BE2C (cell line): ENCODE results near the gene PHLPP2.

Experiments
- DNase-seq: peaks from one replicate; pipeline ENCODE4 v3.0.0-alpha.2; 2020
- H3K27me3 ChIP-seq: fragments of 250-450 bp; sonication (Bioruptor Pico); 2 replicates; pipeline ENCODE4 v1.5.1; 2020; ENCODE audit warnings: mild to moderate bottlenecking
- H3K36me3 ChIP-seq: fragments of 250-450 bp; sonication (Bioruptor Pico); 2 replicates; pipeline ENCODE4 v1.5.1; 2020; ENCODE audit warnings: mild to moderate bottlenecking
- H3K4me1 ChIP-seq: fragments of 250-450 bp; sonication (Bioruptor Pico); 2 replicates; pipeline ENCODE4 v1.5.1; 2020
- H3K4me3 ChIP-seq: 2 replicates; pipeline ENCODE4 v1.5.1; 2011; ENCODE audit warnings: low read depth, low read length
- H3K9me3 ChIP-seq: fragments of 250-450 bp; sonication (Bioruptor Pico); 2 replicates; pipeline ENCODE4 v1.5.1; 2020
- CTCF ChIP-seq: IDR thresholded peaks from 2 replicates; pipeline ENCODE4 v1.5.1; 2012; ENCODE audit warnings: mild to moderate bottlenecking, low read depth, low read length

Gene PHLPP2

GRCh38 chr16:71737501-71737900, 13.0 kb upstream of the PHLPP2 start:
- Histone ChIP-seq H3K4me1 (no peaks in the 10 kb centered on the region), H3K36me3 (peaks cover 56% of the 10 kb centered on the region), H3K4me3 (no peak overlapping the region), H3K27me3 (no peaks in the 10 kb centered on the region), H3K9me3 (no peaks in the 10 kb centered on the region)
- DNase-seq, result no peak
- no peak for TF ChIP-seq CTCF

- Histone ChIP-seq H3K36me3 (peaks cover 54% of the 10 kb centered on the region), H3K9me3 (no peaks in the 10 kb centered on the region), H3K4me3 (no peak overlapping the region), H3K27me3 (no peaks in the 10 kb centered on the region), H3K4me1 (no peaks in the 10 kb centered on the region)
- no peak for DNase-seq
- no peak for TF ChIP-seq CTCF
Measured at GRCh38 chr16:71734511-71734910, 10.0 kb upstream of the PHLPP2 start.

- Histone ChIP-seq H3K36me3 (peaks cover 41% of the 10 kb centered on the region), H3K4me1 (no peaks in the 10 kb centered on the region), H3K4me3 (no peak overlapping the region), H3K27me3 (no peaks in the 10 kb centered on the region), H3K9me3 (no peaks in the 10 kb centered on the region)
- TF ChIP-seq CTCF, result no peak
- no peak for DNase-seq
Measured at GRCh38 chr16:71732587-71732986, 8.1 kb upstream of the PHLPP2 start.

GRCh38 chr16:71727551-71728324, 3.2 kb upstream of the PHLPP2 start:
- Histone ChIP-seq H3K27me3 (no peaks in the 10 kb centered on the region), H3K4me3 (no peak overlapping the region), H3K9me3 (no peaks in the 10 kb centered on the region), H3K36me3 (peaks cover 14% of the 10 kb centered on the region), H3K4me1 (no peaks in the 10 kb centered on the region)
- TF ChIP-seq CTCF, result no peak
- DNase-seq, result no peak

- no peak for TF ChIP-seq CTCF
- H3K4me1 ChIP-seq, result no peaks in the 10 kb centered on the region
- H3K9me3 ChIP-seq, result no peaks in the 10 kb centered on the region
- no peak for DNase-seq
- peaks cover 4% of the 10 kb centered on the region for H3K36me3 ChIP-seq
- H3K4me3 ChIP-seq, result no peak overlapping the region
- no peaks in the 10 kb centered on the region for H3K27me3 ChIP-seq
Measured at GRCh38 chr16:71726476-71727315, 2.2 kb upstream of the PHLPP2 start.
